Sigmoid colon (tissue), 7 donors: Measurements from ENCODE around the gene OR2T33. TPM values are rescaled to one million over a fixed set of nuclear protein-coding genes. Genes with fewer than 3 reads are reported as not detected.
"Not testable (repeated sequence)": the region's sequence is repeated elsewhere in the genome, so short reads cannot be mapped to it uniquely, and the experiment has no call there.

ENCODE experiments used
- DNase-seq: peaks from one replicate; pipeline ENCODE4 v3.0.0-alpha.2; 2019
- H3K27ac ChIP-seq, 4 donors: fragments of 200-600 bp; sonication (generic); one replicate each; pipeline ENCODE4 v1.5.1; 2016 to 2019; ENCODE audit warnings: mild to moderate bottlenecking in 1 of 4
- H3K27me3 ChIP-seq, 3 donors: fragments of 200-600 bp; sonication (generic); one replicate each; pipeline ENCODE4 v1.5.1; 2019; ENCODE audit warnings: mild to moderate bottlenecking in 1 of 3
- H3K36me3 ChIP-seq, 4 donors: fragments of 200-600 bp; sonication (generic); one replicate each; pipeline ENCODE4 v1.5.1; 2016 to 2019
- H3K4me1 ChIP-seq, 4 donors: fragments of 200-600 bp; sonication (generic); one replicate each; pipeline ENCODE4 v1.5.1; 2017 to 2019
- H3K4me3 ChIP-seq, 4 donors: fragments of 200-600 bp; sonication (generic); one replicate each; pipeline ENCODE4 v1.5.1; 2017 to 2019; ENCODE audit warnings: mild to moderate bottlenecking in 2 of 4, moderate library complexity in 1 of 4
- H3K9me3 ChIP-seq, 4 donors: fragments of 200-600 bp in 3 of 4; sonication (generic) in 3 of 4; one replicate each; pipeline versions ENCODE4 v1.5.1 to v1.6.1; 2013 to 2019
- EP300 ChIP-seq, 4 donors: sonication (generic); formaldehyde crosslinking; IDR thresholded peaks; one replicate each; pipeline ENCODE4 v1.6.1; 2017; ENCODE audit warnings: antibody characterized with exemption in 4 of 4
- POLR2A ChIP-seq, 2 donors: fragments of 450-650 bp; IDR thresholded peaks; one replicate each; pipeline ENCODE4 v1.6.1; 2016; ENCODE audit warnings: antibody characterized with exemption in 2 of 2, mild to moderate bottlenecking in 2 of 2, moderate library complexity in 2 of 2
- POLR2AphosphoS5 ChIP-seq, 4 donors: sonication (generic); formaldehyde crosslinking; IDR thresholded peaks; one replicate each; pipeline ENCODE4 v1.6.1; 2017; ENCODE audit warnings: antibody characterized with exemption in 4 of 4
- WGBS, 2 donors: extraction: QIAGEN DNeasy Blood & Tissue Kit; methylation state at CpG; one replicate each; pipeline ENCODE4 v1.1.7; 2013; 5-methylcytosine and 5-hydroxymethylcytosine counted together
- intact Hi-C: fragments of 100-400 bp; cut with DNase I; formaldehyde crosslinking; loops from one replicate; pipeline ENCODE4 v1.15.1; 2023
- polyA plus RNA-seq, 3 donors: library from polyadenylated mRNA; stranded (reverse); fragments of 200-250 nt; gene quantifications; one replicate each; pipeline ENCODE4 v1.2.3, GENCODE V29; 2013
- total RNA-seq, 4 donors: library from RNA; depleted of rRNA; stranded (reverse); fragments of >200 nt; gene quantifications; one replicate each; pipeline ENCODE4 v1.1.0, GENCODE V29; 2016
- TF ChIP-seq, protein P1 (sequence below), 4 experiments: fragments of 450-650 bp in 3 of 4; fragments of 200-600 bp in 1 of 4; IDR thresholded peaks; one replicate each; pipeline ENCODE4 v1.5.1; 2016 to 2019; ENCODE audit warnings: antibody characterized with exemption in 4 of 4, mild to moderate bottlenecking in 3 of 4, moderate library complexity in 2 of 4
- donor health status: healthy with polysubstance abuse.
- donor health status: Bipolar disorder and iron deficiency.
- donor health status: healthy.

Gene OR2T33
- total and polyA plus RNA-seq, 7 donors: not detected

DNA sequence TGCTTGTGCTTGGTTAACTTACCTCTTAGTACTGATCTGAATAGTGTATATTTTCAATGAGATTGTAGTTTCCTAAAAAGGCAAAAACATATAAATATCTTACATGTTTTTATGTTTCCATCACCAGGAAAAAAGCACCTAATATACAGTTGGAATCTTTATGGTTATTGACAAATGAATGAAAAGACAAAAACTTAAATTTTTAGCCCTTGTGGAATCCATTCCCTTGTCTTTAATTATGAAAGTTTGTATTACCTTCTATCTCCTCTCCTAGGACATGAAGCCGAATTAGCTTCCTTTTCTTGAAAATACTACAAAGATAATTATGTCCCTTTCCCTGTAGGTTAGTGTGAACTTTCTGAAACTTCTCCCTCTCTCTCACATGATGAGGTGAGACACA is 25.5 kb upstream of the OR2T33 start, which contains the start of gene OR2T12:
Gene OR2T12 (minus strand): TSS at position 101 of the 400 bp plus-strand sequence. CDS start 7,846 bp downstream, outside the sequence.
- H3K4me3 ChIP-seq: no peak within 1 kb of the TSS
- WGBS, 2 donors: 86 to 89% methylated on average over 1 of the region's 1 CpG

DNA sequence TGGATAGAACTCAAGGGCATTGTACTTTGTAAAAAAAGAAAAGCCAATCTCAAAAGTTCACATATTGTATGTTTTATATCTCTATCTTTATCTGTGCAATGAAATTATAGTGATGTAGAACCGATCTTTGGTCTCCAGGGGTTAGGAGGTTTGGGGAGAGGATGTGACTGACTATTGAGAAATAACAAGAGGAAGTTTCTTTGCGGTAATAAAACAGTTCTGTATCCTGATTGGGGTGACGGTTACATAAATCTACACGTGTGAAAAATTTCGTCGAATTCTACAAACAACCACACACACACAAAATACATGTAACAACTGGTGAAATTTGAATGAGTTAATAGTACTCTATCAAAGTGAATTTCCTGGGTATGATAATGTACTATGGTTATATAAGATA is 10.6 kb upstream of the OR2T33 start:
- Histone ChIP-seq H3K36me3 (no peaks in the 10 kb centered on the region), H3K4me1 (no peaks in the 10 kb centered on the region), H3K27me3 (no peaks in the 10 kb centered on the region), H3K9me3 (no peaks in the 10 kb centered on the region), H3K27ac (no peak overlapping the region), H3K4me3 (no peak overlapping the region)
- intact Hi-C loops: no loop called here
- 36 to 62% methylated on average over 6 of the region's 6 CpGs for WGBS, 2 donors
- DNase-seq: no peak
- TF ChIP-seq EP300 (IDR thresholded peaks at IDR 0.05) (no peak), POLR2A (IDR thresholded peaks at IDR 0.05) (no peak), POLR2AphosphoS5 (IDR thresholded peaks at IDR 0.05) (no peak)
- TF ChIP-seq, protein P1, sequence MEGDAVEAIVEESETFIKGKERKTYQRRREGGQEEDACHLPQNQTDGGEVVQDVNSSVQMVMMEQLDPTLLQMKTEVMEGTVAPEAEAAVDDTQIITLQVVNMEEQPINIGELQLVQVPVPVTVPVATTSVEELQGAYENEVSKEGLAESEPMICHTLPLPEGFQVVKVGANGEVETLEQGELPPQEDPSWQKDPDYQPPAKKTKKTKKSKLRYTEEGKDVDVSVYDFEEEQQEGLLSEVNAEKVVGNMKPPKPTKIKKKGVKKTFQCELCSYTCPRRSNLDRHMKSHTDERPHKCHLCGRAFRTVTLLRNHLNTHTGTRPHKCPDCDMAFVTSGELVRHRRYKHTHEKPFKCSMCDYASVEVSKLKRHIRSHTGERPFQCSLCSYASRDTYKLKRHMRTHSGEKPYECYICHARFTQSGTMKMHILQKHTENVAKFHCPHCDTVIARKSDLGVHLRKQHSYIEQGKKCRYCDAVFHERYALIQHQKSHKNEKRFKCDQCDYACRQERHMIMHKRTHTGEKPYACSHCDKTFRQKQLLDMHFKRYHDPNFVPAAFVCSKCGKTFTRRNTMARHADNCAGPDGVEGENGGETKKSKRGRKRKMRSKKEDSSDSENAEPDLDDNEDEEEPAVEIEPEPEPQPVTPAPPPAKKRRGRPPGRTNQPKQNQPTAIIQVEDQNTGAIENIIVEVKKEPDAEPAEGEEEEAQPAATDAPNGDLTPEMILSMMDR (IDR thresholded peaks at IDR 0.05): no peak

More for the DNA sequence above, 25.5 kb upstream of the OR2T33 start, which contains the start of gene OR2T12:
- Histone ChIP-seq H3K9me3 (no peaks in the 10 kb centered on the region), H3K36me3 (no peaks in the 10 kb centered on the region), H3K27ac (no peak within 1 kb of the TSS), H3K27me3 (no peaks in the 10 kb centered on the region), H3K4me1 (no peaks in the 10 kb centered on the region)
- intact Hi-C loops: no loop called here
- no peak for DNase-seq
- TF ChIP-seq POLR2AphosphoS5 (IDR thresholded peaks at IDR 0.05): no peak
- TF ChIP-seq EP300 (IDR thresholded peaks at IDR 0.05): no peak
- TF ChIP-seq, protein P1 (IDR thresholded peaks at IDR 0.05): no peak
- TF ChIP-seq POLR2A (IDR thresholded peaks at IDR 0.05): no peak

DNA sequence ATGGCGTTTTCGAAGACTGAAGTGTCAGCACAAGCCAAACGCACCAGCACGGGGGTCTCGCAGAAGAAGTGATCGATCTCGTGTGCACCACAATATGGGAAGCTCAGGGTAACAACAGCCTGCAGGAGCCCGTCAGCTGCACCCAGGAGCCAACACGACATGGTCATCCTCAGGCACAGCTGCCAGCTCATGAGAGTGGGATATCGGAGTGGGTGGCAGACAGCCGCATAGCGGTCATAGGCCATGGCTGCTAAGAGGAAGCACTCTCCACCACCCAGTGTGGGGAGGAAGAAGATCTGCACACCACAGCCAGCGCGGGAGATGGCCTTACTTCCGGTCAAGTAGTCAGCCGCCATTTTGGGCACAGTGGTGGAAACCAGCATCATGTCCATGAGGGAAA is 4.6 kb downstream of the OR2T33 start:
- intact Hi-C loops, DNase-seq, H3K4me1 ChIP-seq, H3K9me3 ChIP-seq, H3K27ac ChIP-seq, H3K27me3 ChIP-seq, H3K36me3 ChIP-seq, H3K4me3 ChIP-seq: not testable (repeated sequence)
- 95 to 96% methylated on average over 7 to 12 of the region's 16 CpGs for WGBS, 2 donors

DNA sequence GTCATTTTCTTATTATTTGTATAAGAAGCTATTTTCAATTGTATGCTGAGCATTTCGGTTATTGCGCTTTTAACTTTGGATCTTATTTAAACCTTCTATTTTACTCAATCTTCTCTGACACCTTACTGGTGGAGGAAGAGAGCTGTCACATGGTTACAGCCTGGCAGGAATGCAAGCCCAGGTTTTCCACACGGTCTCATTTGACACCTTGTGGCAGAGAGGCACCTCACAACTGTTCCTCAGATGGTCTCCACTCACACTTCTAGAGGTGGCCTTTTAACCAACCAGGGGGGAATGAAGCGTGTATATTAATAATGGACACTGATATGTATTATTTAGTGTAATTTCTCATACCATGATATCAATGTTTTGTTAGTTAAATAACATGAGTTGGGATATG is 9.6 kb downstream of the OR2T33 start:
- no peak for TF ChIP-seq EP300 (IDR thresholded peaks at IDR 0.05)
- no peak for TF ChIP-seq POLR2A (IDR thresholded peaks at IDR 0.05)
- TF ChIP-seq POLR2AphosphoS5 (IDR thresholded peaks at IDR 0.05): no peak
- TF ChIP-seq, protein P1 (IDR thresholded peaks at IDR 0.05): no peak
- Histone ChIP-seq H3K9me3 (no peaks in the 10 kb centered on the region), H3K4me1 (no peaks in the 10 kb centered on the region), H3K36me3 (no peaks in the 10 kb centered on the region), H3K4me3 (no peak overlapping the region), H3K27ac (no peak overlapping the region), H3K27me3 (no peaks in the 10 kb centered on the region)
- WGBS, 2 donors: 65 to 71% methylated on average over 4 of the region's 4 CpGs
- intact Hi-C loops: no loop called here
- DNase-seq: no peak

DNA sequence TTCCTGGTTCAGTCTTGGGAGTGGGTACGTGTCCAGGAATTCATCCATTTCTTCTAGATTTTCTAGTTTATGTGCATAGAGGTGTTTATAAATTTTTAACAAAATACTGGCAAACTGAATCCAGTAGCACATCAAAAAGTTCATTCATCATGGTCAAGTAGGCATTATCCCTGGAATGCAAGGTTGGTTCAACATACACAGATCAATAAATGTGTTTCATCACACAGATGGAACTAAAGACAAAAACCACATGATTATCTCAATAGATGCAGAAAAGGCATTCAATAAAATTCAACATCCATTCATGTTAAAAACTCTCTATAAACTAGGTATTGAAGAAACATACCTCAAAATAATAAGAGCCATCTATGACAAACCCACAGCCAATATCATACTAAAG is 18.5 kb downstream of the OR2T33 start:
- intact Hi-C loops, DNase-seq, H3K27ac ChIP-seq, H3K36me3 ChIP-seq, H3K9me3 ChIP-seq, H3K4me1 ChIP-seq, H3K27me3 ChIP-seq, H3K4me3 ChIP-seq: not testable (repeated sequence)
- 81 to 93% methylated on average over 1 of the region's 1 CpG for WGBS, 2 donors

DNA sequence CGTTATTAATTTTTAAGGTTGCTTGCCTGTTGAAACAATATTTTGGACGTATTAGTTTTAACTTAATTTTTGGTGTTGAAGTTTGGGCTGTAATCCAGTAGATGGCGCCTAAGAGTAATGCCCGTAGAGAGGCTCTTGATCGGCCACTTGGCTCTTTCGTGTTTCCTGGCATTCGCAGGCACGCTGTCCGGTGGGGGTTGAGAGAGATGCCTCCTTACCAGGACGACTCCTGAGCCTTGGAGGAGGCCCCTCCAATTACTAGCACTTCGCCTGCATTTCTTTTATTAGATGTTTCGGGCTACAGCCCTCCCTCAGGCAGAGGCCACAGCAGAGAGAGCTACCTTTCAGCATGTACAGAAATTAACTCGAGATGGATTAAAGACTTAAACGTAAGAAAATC is 34.6 kb downstream of the OR2T33 start:
- H3K27me3 ChIP-seq: no peaks in the 10 kb centered on the region
- intact Hi-C loops: no loop called here
- H3K27ac ChIP-seq: no peak overlapping the region
- no peak overlapping the region for H3K4me3 ChIP-seq
- no peaks in the 10 kb centered on the region for H3K4me1 ChIP-seq
- DNase-seq: no peak
- no peaks in the 10 kb centered on the region for H3K36me3 ChIP-seq
- 14 to 40% methylated on average over 14 of the region's 14 CpGs for WGBS, 2 donors
- TF ChIP-seq POLR2A (IDR thresholded peaks at IDR 0.05) (no peak), POLR2AphosphoS5 (IDR thresholded peaks at IDR 0.05) (no peak), EP300 (IDR thresholded peaks at IDR 0.05) (no peak)
- TF ChIP-seq, protein P1 (IDR thresholded peaks at IDR 0.05): peak in 1 of 4 experiments; percentile 41
- no peaks in the 10 kb centered on the region for H3K9me3 ChIP-seq
